MM.1S (cell line): Measurements from ENCODE around the gene MAT1A.

Experiments
- CTCF ChIP-seq: fragments of 300-600 bp; sonication (generic); IDR thresholded peaks from 2 replicates; pipeline ENCODE4 v1.5.1; 2016; ENCODE audit warnings: antibody characterized with exemption, low read length, mixed read lengths
- EZH2 ChIP-seq: fragments of 300-600 bp; sonication (generic); optimal IDR thresholded peaks from 2 replicates; pipeline ENCODE3; 2017; ENCODE audit warnings: low read depth, mild to moderate bottlenecking, antibody characterized with exemption, low read length, mixed read lengths
- EZH2phosphoT487 ChIP-seq: fragments of 300-600 bp; sonication (generic); IDR thresholded peaks from 2 replicates; pipeline ENCODE4 v1.6.1; 2018; ENCODE audit warnings: antibody characterized with exemption, low read length

GRCh38 chr10:80324086-80324485, 34.6 kb upstream of the MAT1A start:
- TF ChIP-seq CTCF, result no peak
- TF ChIP-seq EZH2, result no peak
- no peak for TF ChIP-seq EZH2phosphoT487
